Gastrocnemius medialis (tissue), 4 donors: ENCODE measurements around the gene PRKAG1. TPM values are rescaled to one million over a fixed set of nuclear protein-coding genes. Genes with fewer than 3 reads are reported as not detected.

Experiments
- ATAC-seq, 2 donors: fragments of 150-250 bp; one replicate each; pipeline ENCODE4 v1.9.1; 2016
- DNase-seq, 2 donors: peaks; one replicate each; pipeline ENCODE4 v3.0.0-alpha.2; 2019
- H3K27ac ChIP-seq, 4 donors: fragments of 200-600 bp; sonication (generic); 1 replicate in 1 of 4; 2 replicates in 3 of 4; pipeline ENCODE4 v1.5.1; 2016 to 2018; ENCODE audit warnings: mild to moderate bottlenecking in 2 of 4, moderate library complexity in 1 of 4
- H3K27me3 ChIP-seq, 3 donors: fragments of 200-600 bp; sonication (generic) in 2 of 3; 1 replicate in 1 of 3; 2 replicates in 2 of 3; pipeline versions ENCODE4 v1.5.1 to v1.6.0; 2016 to 2019; ENCODE audit warnings: mild to moderate bottlenecking in 1 of 3, moderate library complexity in 1 of 3
- H3K36me3 ChIP-seq, 2 donors: fragments of 200-600 bp; sonication (generic) in 1 of 2; one replicate each; pipeline ENCODE4 v1.5.1; 2017 to 2018
- H3K4me1 ChIP-seq, 2 donors: fragments of 200-600 bp; sonication (generic) in 1 of 2; one replicate each; pipeline ENCODE4 v1.5.1; 2016 to 2017; ENCODE audit warnings: mild to moderate bottlenecking in 2 of 2
- H3K4me3 ChIP-seq, 4 donors: fragments of 200-600 bp; sonication (generic) in 3 of 4; 1 replicate in 1 of 4; 2 replicates in 3 of 4; pipeline ENCODE4 v1.5.1; 2016 to 2019; ENCODE audit warnings: mild to moderate bottlenecking in 2 of 4
- H3K9me3 ChIP-seq, 3 donors: fragments of 200-600 bp; sonication (generic) in 2 of 3; 1 replicate in 1 of 3; 2 replicates in 2 of 3; pipeline ENCODE4 v1.5.1; 2016 to 2019
- POLR2A ChIP-seq, 2 donors: fragments of 450-650 bp; IDR thresholded peaks; one replicate each; pipeline ENCODE4 v1.6.1; 2017; ENCODE audit warnings: antibody characterized with exemption in 2 of 2, mild to moderate bottlenecking in 2 of 2, moderate library complexity in 2 of 2
- in situ Hi-C, 4 donors: fragments of 200-750 bp; cut with MboI; loops; one replicate each; pipeline versions ENCODE4 v1.15.0 to v1.8.0; 2017; ENCODE audit warnings: low sequenced_read_pairs in 4 of 4
- intact Hi-C: fragments of 100-400 bp; cut with DNase I; formaldehyde crosslinking; loops from one replicate; pipeline ENCODE4 v1.15.1; 2023; ENCODE audit warnings: low total_unique reads
- total RNA-seq, 4 donors: library from RNA; depleted of rRNA; stranded (reverse); fragments of >200 nt; gene quantifications; one replicate each; pipeline versions ENCODE4 v1.1.0 to v1.2.3, GENCODE V29; 2016
- TF ChIP-seq, protein P1 (sequence below), 5 experiments: fragments of 450-650 bp in 3 of 5; fragments of 200-600 bp in 2 of 5; sonication (generic) in 2 of 5; IDR thresholded peaks in 4 of 5; conservative IDR thresholded peaks in 1 of 5; 1 replicate in 4 of 5; 2 replicates in 1 of 5; pipeline ENCODE4 v1.5.1; 2016 to 2019; ENCODE audit warnings: antibody characterized with exemption in 5 of 5, mild to moderate bottlenecking in 3 of 5, moderate library complexity in 3 of 5

The PRKAG1 gene
- total RNA-seq, 4 donors from 2014 or later = 67.4 to 97.7 (median 83.9) TPM

DNA sequence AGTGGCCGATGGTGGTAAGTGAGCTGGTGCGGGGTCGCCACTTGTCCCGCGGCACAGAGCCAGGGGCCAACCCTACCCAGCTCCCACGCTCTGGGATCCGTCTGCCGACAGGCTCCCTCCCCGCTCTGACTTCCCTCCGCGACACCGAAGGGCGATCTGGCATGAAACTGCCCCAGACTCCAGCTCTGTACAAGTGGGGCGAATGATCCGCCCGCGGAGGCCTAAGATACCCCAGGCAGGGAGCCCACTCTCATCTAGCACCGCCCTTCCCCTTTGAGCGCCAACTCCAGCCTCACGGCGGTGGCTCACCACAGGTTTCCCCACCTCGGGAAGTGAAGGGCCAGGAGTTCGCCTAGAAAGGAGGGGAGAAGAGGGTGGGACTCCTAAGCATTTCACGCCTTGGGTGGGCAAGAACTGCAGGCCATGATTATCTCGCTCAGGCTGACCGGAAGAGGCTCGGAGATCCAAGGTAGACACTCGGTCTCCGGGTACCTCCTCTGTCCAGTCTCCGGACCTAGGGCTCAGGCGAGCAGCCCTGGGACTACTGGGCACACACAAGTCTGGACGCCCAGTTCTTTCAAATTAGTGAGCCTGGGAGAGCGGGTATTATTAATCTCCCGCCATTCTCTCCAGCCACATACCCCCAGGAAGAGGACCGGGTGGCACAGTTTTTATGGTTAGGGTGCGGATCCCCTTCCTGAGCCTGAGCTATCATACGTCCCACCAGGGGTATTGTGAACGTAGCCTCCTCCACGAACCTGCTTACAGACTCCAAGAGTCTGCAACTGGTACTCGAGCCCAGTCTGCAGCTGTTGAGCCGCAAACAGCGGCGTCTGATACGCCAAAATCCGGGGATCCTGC lies 39.6 kb downstream of the PRKAG1 start:
- in situ Hi-C loops = loop anchor here in 1 of 4 donors (25.0 kb wide), 1 partner anchor 117 kb away; the partner anchor contains the start of genes DDX23 and RND1
- peaks cover 30 to 33% of the 10 kb centered on the region in 2 donors for H3K4me1 ChIP-seq

DNA sequence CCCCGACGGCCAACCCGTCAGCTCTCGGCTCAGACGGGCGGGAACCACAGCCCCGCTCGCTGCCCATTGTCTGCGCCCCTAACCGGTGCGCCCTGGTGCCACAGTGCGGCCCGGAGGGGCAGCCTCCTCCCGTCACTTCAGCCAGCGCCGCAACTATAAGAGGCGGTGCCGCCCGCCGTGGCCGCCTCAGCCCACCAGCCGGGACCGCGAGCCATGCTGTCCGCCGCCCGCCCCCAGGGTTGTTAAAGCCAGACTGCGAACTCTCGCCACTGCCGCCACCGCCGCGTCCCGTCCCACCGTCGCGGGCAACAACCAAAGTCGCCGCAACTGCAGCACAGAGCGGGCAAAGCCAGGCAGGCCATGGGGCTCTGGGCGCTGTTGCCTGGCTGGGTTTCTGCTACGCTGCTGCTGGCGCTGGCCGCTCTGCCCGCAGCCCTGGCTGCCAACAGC lies 40.3 kb downstream of the PRKAG1 start, which contains the start of gene WNT1:
TSS of gene WNT1 (plus strand) at position 32 of the 450 bp plus-strand sequence. CDS start at position 361, 329 bp downstream.
- Histone ChIP-seq H3K4me1 (peaks cover 30 to 33% of the 10 kb centered on the region in 2 donors), H3K27ac (no peak within 1 kb of the TSS), H3K9me3 (no peaks in the 10 kb centered on the region), H3K36me3 (no peaks in the 10 kb centered on the region), H3K4me3 (peak within 1 kb of the TSS; percentile 37 to 60 (median 48)), H3K27me3 (peaks cover 82 to 91% (median 91%) of the 10 kb centered on the region in 3 donors)
- ATAC-seq (no peak), DNase-seq (no peak)
- TF ChIP-seq, protein P1, sequence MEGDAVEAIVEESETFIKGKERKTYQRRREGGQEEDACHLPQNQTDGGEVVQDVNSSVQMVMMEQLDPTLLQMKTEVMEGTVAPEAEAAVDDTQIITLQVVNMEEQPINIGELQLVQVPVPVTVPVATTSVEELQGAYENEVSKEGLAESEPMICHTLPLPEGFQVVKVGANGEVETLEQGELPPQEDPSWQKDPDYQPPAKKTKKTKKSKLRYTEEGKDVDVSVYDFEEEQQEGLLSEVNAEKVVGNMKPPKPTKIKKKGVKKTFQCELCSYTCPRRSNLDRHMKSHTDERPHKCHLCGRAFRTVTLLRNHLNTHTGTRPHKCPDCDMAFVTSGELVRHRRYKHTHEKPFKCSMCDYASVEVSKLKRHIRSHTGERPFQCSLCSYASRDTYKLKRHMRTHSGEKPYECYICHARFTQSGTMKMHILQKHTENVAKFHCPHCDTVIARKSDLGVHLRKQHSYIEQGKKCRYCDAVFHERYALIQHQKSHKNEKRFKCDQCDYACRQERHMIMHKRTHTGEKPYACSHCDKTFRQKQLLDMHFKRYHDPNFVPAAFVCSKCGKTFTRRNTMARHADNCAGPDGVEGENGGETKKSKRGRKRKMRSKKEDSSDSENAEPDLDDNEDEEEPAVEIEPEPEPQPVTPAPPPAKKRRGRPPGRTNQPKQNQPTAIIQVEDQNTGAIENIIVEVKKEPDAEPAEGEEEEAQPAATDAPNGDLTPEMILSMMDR (IDR thresholded peaks at IDR 0.05 in 4 of 5, conservative IDR thresholded peaks at IDR 0.05 in 1 of 5) = peak in 1 of 5 experiments; percentile 28
- TF ChIP-seq POLR2A (IDR thresholded peaks at IDR 0.05) = no peak
- in situ Hi-C loops (loop anchor here in 1 of 4 donors (25.0 kb wide), 1 partner anchor 116 kb away; the partner anchor contains the start of genes DDX23 and RND1), intact Hi-C loops (no loop called here)

More for the DNA sequence above, 39.6 kb downstream of the PRKAG1 start:
- Histone ChIP-seq H3K9me3 (no peaks in the 10 kb centered on the region), H3K27me3 (peaks cover 79 to 89% (median 84%) of the 10 kb centered on the region in 3 donors), H3K27ac (no peak overlapping the region), H3K4me3 (peak overlapping the region; percentile 37 to 60 (median 48)), H3K36me3 (no peaks in the 10 kb centered on the region)
- ATAC-seq (no peak), DNase-seq (no peak)
- TF ChIP-seq POLR2A (IDR thresholded peaks at IDR 0.05) = no peak
- TF ChIP-seq, protein P1 (IDR thresholded peaks at IDR 0.05 in 4 of 5, conservative IDR thresholded peaks at IDR 0.05 in 1 of 5) = no peak
- intact Hi-C loops = no loop called here

DNA sequence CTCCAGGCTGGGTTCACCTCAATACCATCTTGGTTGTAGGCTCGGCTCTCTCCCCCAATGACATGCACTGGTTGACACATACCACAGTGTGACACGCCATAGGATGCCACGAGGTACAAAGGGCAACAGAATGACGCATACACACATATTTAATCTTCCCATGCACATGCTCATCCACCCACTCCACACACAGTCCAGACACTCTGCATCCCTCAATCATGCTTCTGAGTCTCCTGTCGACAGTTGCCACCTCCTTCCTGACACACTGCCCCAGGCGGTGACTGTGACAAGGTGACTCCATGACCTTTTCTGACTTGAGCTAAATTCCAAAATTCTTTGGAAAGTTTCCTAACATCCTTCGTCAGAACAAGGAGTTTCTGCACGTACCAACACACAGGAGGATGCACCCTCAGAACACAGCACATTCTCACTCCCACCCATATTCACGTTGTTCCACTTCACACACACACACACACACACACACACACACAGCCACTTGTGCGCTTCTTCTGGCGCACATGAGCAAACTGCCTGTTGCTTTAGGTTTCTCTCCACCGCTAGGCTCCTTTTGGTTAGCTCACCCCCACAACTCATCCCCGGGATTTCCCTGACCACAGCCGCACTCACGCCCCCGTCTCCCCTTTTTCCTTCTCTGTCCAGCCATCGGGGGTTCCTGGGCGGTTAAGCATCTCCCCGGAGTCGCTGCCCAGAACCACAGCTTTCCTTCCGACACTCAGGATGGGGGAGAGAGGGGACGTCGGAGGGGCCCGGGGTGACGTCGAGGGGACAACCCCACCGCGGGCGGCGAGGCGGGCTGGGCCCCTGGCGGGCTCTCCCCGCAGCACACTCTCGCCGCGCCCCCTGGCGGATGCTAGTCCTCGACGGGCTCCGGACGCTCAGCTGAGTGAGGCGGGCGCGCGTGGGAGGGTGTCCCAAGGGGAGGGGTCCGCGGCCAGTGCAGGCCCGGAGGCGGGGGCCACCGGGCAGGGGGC lies 41.0 kb downstream of the PRKAG1 start:
- Histone ChIP-seq H3K4me1 (peaks cover 30 to 33% of the 10 kb centered on the region in 2 donors), H3K27ac (no peak overlapping the region), H3K27me3 (peaks cover 86 to 95% (median 94%) of the 10 kb centered on the region in 3 donors), H3K4me3 (peak overlapping the region in 2 of 4 donors; percentile 50 to 60), H3K36me3 (no peaks in the 10 kb centered on the region), H3K9me3 (no peaks in the 10 kb centered on the region)
- intact Hi-C loops = no loop called here
- in situ Hi-C loops = loop anchor here in 1 of 4 donors (25.0 kb wide), 1 partner anchor 115 kb away; the partner anchor contains the start of genes DDX23 and RND1
- DNase-seq (no peak), ATAC-seq (no peak)
- TF ChIP-seq, protein P1 (IDR thresholded peaks at IDR 0.05 in 4 of 5, conservative IDR thresholded peaks at IDR 0.05 in 1 of 5) = peak; percentile 53 to 75 (median 62)
- no peak for TF ChIP-seq POLR2A (IDR thresholded peaks at IDR 0.05)
